ENCODE data around the gene ZBTB42.

GRCh38 chr14:104753528-104754212 is 47.2 kb upstream of the ZBTB42 start:
- no peak for TF ChIP-seq EP300 (IDR thresholded peaks at IDR 0.05)
- TF ChIP-seq CTCF (IDR thresholded peaks at IDR 0.05) = no peak
